ENCODE data around the gene ABCE1. TPM values are rescaled to one million over a fixed set of nuclear protein-coding genes. Genes with fewer than 3 reads are reported as not detected.

The ABCE1 gene
- total and polyA plus RNA-seq, 2 of the 8 experiments (the other 6 are each of a cell fraction or from before 2014, with no cell fraction given), result 43.7 to 126 TPM

GRCh38 chr4:145154573-145154972, 56.5 kb downstream of the ABCE1 start:
- Histone ChIP-seq H3K9ac (replicated peaks in 1 of 4; ENCODE audit: extremely low read depth in 1 of 4, low read depth in 3 of 4, low read length in 3 of 4) (no peak overlapping the region), H3K4me3 (ENCODE audit: extremely low read depth in 1 of 4, insufficient read depth in 2 of 4, low read depth in 3 of 4, low read length in 4 of 4) (no peak overlapping the region), H4K8ac (ENCODE audit: extremely low read depth, insufficient read depth, low read length) (no peak overlapping the region), H4K91ac (replicated peaks; ENCODE audit: insufficient read length, low read length) (no peak overlapping the region), H3K23me2 (ENCODE audit: low read depth, low read length) (no peaks in the 10 kb centered on the region), H2BK120ac (replicated peaks; ENCODE audit: low read depth, low read length) (no peak overlapping the region), H3K14ac (ENCODE audit: insufficient read length) (no peak overlapping the region), H3K27ac (ENCODE audit: low read depth, low read length) (no peak overlapping the region), H3K4me1 (replicated peaks in 1 of 4; ENCODE audit: control insufficient read depth in 3 of 4, insufficient read depth in 4 of 4, low read length in 3 of 4) (no peaks in the 10 kb centered on the region), H3K27me3 (replicated peaks in 1 of 4; ENCODE audit: control insufficient read depth in 3 of 4, extremely low read depth in 1 of 4, insufficient read depth in 3 of 4, low read length in 3 of 4) (no peaks in the 10 kb centered on the region), H3K36me3 (ENCODE audit: control insufficient read depth in 2 of 4, insufficient read depth in 4 of 4, low read length in 3 of 4) (peaks cover 8 to 56% (median 19%) of the 10 kb centered on the region in 4 experiments), H2BK15ac (ENCODE audit: low read length) (no peak overlapping the region), H3K9me3 (ENCODE audit: insufficient read depth in 2 of 2, low read depth in 1 of 2, low read length in 1 of 2) (no peaks in the 10 kb centered on the region), H2AK5ac (ENCODE audit: low read depth, low read length) (no peak overlapping the region), H3K56ac (replicated peaks; ENCODE audit: insufficient read length, low read depth, low read length) (no peak overlapping the region), H4K5ac (ENCODE audit: insufficient read length, low read depth, low read length) (no peak overlapping the region), H2BK12ac (ENCODE audit: low read depth, low read length) (no peak overlapping the region), H3K23ac (ENCODE audit: insufficient read length) (no peak overlapping the region), H3K79me2 (ENCODE audit: control insufficient read depth in 1 of 2, insufficient read depth in 2 of 2, low read length in 2 of 2) (peaks cover 0 to 4% of the 10 kb centered on the region in 2 experiments; a peak in 2 of 4 replicates), H3K4me2 (ENCODE audit: insufficient read depth in 1 of 2, low read depth in 2 of 2, low read length in 2 of 2) (no peak overlapping the region), H3K18ac (ENCODE audit: extremely low read depth, low read length) (no peak overlapping the region), H2AFZ (ENCODE audit: low read length) (no peak overlapping the region), H2BK5ac (ENCODE audit: low read depth, low read length) (no peak overlapping the region), H4K20me1 (replicated peaks in 1 of 2; ENCODE audit: control insufficient read depth in 1 of 2, insufficient read depth in 2 of 2, low read length in 2 of 2) (peaks cover under 1 to 1% of the 10 kb centered on the region in 2 experiments), H3K4ac (replicated peaks; ENCODE audit: insufficient read length, low read depth, low read length) (no peak overlapping the region), H3K79me1 (ENCODE audit: low read depth, low read length) (no peaks in the 10 kb centered on the region), H2BK20ac (ENCODE audit: low read length) (no peak overlapping the region)
- FAIRE-seq (no peak), DNase-seq (ENCODE audit: low read depth in 1 of 2, low spot score in 2 of 2) (no peak)
- no peak for TF ChIP-seq SIN3A (conservative IDR thresholded peaks at IDR 0.05 in 1 of 2, IDR thresholded peaks at IDR 0.05 in 1 of 2; ENCODE audit: low read depth in 1 of 2, low read length in 2 of 2)
- peak; percentile 62 for TF ChIP-seq RAD21 (IDR thresholded peaks at IDR 0.05 in 1 of 2, conservative IDR thresholded peaks at IDR 0.05 in 1 of 2; ENCODE audit: low read depth in 2 of 2, low read length in 2 of 2)
- peak in 2 of 3 experiments; percentile 21 to 54; a peak in 2 of 4 replicates for TF ChIP-seq CTCF (IDR thresholded peaks at IDR 0.05; ENCODE audit: control extremely low read depth in 1 of 3, insufficient read depth in 1 of 3, low read depth in 1 of 3, low read length in 3 of 3)
- ChIA-PET POLR2A (ENCODE audit: partially characterized antibody) (no interaction called here), CTCF (ENCODE audit: partially characterized antibody) (interaction anchor here (0.6 to 2.0 kb wide), 9 partner anchors 15 to 1159 kb away, joined by 3 to 8 read pairs (median 3); no protein-coding TSS in a partner anchor)
- 100% methylated on average over 1 of the region's 1 CpG; no CpG with 5 or more reads in 1 of the 2 experiments for WGBS, 2 experiments (ENCODE audit: extremely low coverage in 1 of 2, insufficient coverage in 1 of 2, insufficient read length in 1 of 2, insufficient replicate concordance in 2 of 2, low coverage in 1 of 2, low lambda C conversion rate in 2 of 2, missing lambda C conversion rate in 1 of 2)
